ENCODE results near the gene ZDHHC16. TPM values are rescaled to one million over a fixed set of nuclear protein-coding genes. Genes with fewer than 3 reads are reported as not detected.

ZDHHC16 gene
- total RNA-seq, result 25.5 TPM

GRCh38 chr10:97445722-97446639 is at the start of gene ZDHHC16, which contains the start of gene EXOSC1:
Gene ZDHHC16 (plus strand): TSS chr10:97446175. CDS start chr10:97451676, 5,501 bp downstream.
Gene EXOSC1 (minus strand): TSS chr10:97446006. CDS start chr10:97445985, 21 bp downstream.

GRCh38 chr10:97400665-97401454 is 45.1 kb upstream of the ZDHHC16 start, which contains the start of gene RRP12:
Gene RRP12 (minus strand): TSS chr10:97401340. CDS start chr10:97401231, 109 bp downstream.

DNA sequence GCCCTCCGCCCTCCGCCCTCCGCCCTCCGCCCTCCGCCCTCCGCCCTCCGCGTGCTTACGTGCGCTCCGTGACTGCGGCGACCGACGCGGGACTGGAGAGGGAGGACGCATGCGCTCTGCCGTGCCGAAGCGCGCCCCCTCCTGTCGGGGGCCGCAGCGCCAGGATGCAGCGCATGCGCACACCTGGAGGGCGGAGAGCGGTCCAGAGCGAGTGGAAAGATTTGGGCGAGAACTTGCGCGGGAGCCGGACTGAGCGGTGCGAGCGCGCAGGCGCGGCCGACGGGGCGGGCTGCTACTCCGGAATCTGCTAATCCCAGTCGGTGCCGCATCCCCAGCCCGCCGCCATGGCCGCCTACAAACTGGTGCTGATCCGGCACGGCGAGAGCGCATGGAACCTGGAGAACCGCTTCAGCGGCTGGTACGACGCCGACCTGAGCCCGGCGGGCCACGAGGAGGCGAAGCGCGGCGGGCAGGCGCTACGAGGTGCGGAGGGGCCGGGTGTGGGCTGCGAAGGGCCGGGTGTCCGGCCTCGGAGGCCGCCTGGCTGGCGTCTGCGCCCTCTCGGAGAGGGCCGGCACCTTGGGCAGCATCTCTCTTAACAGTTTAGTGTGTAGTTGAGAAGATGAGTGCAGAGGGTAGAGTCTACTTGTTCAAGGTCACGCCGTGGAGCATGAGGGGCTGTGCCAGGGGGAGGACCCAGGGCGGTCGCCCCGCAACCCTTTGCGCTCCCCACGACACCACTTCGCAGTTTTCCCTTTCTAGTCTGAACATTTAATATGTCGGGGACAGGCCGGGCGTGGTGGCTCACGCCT is 19.8 kb upstream of the ZDHHC16 start, which contains the start of gene PGAM1:
Gene PGAM1 (plus strand): TSS at position 228 of the 812 bp plus-strand sequence. CDS start 117 bp downstream, at position 345.

DNA sequence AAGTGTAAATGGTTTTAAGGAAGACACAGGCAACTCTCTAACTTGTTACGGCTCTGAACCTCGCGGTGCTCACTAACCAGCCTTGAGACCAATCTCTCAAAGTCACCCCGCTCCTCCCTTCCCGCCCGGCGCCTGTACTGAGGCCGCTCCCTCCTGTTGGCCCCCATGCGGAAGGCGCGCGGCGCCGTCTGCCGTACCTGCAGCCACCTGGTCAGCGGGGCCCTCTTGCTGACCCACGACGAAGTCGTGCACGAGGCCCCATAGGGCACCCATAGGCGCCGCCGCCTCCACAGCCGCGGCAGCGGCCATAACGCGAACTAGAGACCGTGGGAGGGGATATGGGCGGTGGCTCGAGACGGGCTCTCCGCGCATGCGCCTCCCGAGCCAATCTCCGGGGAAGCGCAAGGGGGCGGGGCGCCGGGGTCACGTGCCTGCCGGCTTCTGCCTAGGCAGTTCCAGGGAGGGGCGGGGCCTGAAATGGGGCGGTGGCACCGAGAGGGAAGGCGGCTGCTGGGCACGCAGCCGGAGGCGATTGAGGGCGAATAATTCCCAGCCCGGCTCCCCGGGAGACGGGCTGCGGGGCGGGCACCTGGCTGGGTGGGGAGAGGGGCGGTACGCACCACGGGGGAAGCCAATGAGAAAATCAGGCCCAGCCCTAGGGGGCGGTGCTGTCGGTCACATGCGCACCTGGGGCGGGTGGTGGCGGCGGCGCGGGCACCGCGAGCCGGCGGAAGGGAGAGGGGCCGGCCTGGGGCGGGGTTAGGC is 52.3 kb downstream of the ZDHHC16 start, which contains the start of gene MMS19:
Gene MMS19 (minus strand): TSS at position 347 of the 765 bp plus-strand sequence. CDS start 38 bp downstream, at position 309.

GRCh38 chr10:97498841-97499560 is 53.0 kb downstream of the ZDHHC16 start, which contains the start of gene UBTD1:
Gene UBTD1 (plus strand): TSS chr10:97498924. CDS start chr10:97499204, 280 bp downstream.

Other genes with a start within 250 kb of the ZDHHC16 start
- gene ARHGAP19, start 153.5 kb upstream of the ZDHHC16 start, total RNA-seq, result 18.8 TPM
- 9.0 TPM for gene FRAT1, start 126.9 kb upstream of the ZDHHC16 start, total RNA-seq
- gene FRAT2, start 111.4 kb upstream of the ZDHHC16 start, total RNA-seq, result 18.3 TPM
- 19.8 TPM for gene RRP12, start 44.8 kb upstream of the ZDHHC16 start, total RNA-seq
- 201 TPM for gene PGAM1, start 20.0 kb upstream of the ZDHHC16 start, total RNA-seq
- gene EXOSC1, start 169 bp upstream of the ZDHHC16 start, total RNA-seq, result 20.1 TPM
- 92.5 TPM for gene MMS19, start 52.2 kb downstream of the ZDHHC16 start, total RNA-seq
- gene UBTD1, start 52.7 kb downstream of the ZDHHC16 start, total RNA-seq, result 5.5 TPM
- gene ANKRD2, start 126.6 kb downstream of the ZDHHC16 start, total RNA-seq, result 0.55 TPM
- 1.6 TPM for gene HOGA1, start 138.2 kb downstream of the ZDHHC16 start, total RNA-seq
- not detected for gene C10orf62, start 143.5 kb downstream of the ZDHHC16 start, total RNA-seq
- gene MORN4, start 187.3 kb downstream of the ZDHHC16 start, total RNA-seq, result 15.7 TPM
- gene PI4K2A, start 194.5 kb downstream of the ZDHHC16 start, total RNA-seq, result 20.6 TPM
- 14.2 TPM for gene AVPI1, start 241.1 kb downstream of the ZDHHC16 start, total RNA-seq

Data from camera-type eye (tissue), 1 donor.